ENCODE data around the gene TMEM59L.

The TMEM59L gene

DNA sequence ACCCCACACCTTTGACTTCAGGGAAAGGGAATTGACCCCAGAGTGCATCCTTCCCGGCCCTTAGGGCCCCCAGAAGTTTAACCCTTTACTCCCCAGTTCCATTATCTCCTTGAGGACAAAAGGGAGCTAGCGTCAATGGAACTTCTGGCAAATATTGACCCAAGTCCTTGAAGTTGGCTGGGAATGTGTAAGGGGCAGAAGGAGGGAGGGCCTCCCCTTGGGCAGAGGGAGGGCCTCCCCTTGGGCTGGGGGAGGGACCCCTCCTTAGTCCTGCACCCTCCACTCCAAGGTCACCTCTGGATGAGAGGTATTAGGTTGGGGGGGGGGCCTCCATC lies 3.0 kb upstream of the TMEM59L start:
- DNase-seq: no peak

DNA sequence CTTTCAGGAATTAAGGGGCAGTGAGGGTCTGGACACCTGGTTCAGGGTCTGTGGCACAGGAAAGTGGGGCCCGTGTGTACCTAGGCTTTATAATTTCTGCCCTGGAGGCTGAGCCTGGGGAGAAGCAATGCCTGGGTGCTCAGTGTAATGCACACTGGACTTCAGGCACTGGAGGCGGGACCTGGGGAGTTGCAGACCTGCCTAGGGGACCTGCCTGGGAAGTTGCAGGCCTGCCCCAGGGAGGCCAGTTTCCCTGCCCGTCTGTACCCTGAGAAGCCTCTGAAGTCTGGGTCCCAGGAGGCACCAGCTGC lies 2.5 kb upstream of the TMEM59L start:
- DNase-seq: no peak

DNA sequence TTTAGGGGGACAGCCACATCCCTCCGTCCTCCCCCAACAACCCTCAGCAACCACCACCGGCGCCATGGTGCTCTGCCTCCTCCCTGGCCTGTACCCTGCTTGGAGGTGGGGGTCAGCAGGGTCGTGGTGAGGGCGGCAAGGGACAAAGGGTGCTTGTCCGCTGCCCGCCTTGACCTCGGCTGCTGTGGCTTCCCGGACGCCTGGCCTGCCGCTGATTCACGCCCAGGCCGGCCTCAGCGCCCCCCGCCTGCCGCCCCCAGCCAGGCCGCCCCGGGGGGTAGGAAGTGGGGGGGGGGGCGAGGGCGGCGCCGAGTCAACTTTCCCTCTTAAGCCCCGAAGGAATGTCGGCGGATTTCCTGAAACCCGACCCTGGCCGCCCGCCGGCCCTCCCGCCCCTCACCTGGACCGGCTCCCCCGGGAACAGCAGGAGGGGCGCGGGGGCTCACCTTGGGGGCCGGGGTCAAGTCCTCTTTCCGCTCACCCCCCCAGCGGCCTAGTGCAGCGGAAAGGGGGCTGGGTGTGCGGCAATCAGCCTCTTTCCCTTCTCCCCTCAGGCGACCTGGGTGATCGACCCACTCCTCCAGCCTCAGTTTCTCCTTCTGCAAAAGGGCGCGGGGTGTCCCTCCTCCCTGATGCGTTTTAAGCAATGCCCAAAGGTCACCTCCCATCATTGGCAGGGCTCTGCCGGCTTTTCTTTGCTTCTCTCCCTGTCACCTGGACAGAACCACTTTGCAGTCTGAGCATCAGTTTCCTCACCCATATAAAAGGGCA lies 1.9 kb upstream of the TMEM59L start:
- DNase-seq: no peak

DNA sequence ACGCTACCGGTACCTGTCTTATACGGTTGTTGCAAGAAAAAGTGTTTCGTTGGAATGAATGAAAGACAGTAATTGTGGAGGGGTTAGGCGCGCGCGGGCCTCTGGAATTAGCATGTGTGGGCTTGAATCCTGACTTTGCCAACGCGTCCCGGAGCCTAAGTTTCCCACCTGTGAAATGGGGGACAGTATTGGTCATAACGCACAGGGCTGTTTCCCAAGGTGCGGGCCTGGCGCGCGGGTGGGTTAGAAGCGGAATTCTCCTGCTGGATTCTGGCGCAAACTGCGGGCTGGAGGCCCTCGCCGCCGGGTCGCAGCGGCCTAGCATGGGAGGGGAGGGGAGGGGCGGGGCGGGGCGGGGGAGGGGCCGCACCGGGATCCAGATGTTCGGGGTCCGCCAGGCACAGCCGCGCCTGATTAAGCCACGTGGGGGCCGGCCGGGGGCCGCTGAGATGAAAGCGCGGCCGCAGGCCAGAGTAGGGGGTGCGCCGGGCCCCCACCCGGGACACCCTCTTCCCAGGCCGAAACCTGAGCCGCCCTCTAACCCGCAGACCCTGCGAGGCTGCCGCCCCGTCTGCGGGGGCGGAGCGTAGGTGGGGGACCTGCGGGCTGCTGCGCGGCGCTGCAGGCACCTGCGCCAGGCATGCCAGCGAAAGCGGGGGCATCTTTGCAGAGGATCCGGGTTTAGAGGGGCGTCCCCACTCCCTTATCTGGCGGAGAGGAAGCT lies 1.2 kb upstream of the TMEM59L start:
- DNase-seq: no peak

DNA sequence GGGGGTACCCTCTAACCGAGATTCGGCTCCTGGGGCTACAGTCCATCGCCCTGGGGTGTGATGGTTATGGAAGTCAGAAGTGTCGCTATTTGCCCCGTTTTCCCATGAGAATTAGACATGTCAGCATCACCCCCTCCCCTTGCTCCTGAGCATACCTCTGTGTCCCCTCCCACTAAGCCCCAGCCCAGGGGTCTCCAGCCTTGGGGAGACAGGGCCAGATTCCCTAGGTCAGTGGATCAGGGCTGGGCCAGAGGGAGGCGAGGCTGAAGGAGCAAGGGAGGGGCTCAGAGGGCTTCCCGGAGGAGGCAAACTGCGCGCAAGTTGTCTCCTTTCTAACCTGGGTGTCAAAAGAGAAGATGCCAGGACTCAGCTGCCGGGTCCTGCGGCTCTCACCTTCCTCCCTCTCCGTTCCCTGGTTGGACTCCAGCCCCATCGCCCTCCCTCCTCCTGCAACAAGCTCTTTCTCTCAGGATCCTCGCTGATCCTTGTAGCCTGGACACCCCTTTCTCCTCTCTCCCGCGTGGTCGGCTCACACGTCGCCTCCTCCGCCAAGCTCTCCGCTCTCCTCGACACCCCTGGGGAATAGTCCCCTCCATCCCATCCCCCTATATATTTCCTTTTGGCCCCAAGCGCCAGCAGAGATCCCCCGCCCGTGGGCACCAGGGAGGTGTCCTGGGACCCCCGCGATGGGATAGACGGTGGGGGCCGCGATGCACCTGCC lies 459 bp upstream of the TMEM59L start:
- DNase-seq: no peak

DNA sequence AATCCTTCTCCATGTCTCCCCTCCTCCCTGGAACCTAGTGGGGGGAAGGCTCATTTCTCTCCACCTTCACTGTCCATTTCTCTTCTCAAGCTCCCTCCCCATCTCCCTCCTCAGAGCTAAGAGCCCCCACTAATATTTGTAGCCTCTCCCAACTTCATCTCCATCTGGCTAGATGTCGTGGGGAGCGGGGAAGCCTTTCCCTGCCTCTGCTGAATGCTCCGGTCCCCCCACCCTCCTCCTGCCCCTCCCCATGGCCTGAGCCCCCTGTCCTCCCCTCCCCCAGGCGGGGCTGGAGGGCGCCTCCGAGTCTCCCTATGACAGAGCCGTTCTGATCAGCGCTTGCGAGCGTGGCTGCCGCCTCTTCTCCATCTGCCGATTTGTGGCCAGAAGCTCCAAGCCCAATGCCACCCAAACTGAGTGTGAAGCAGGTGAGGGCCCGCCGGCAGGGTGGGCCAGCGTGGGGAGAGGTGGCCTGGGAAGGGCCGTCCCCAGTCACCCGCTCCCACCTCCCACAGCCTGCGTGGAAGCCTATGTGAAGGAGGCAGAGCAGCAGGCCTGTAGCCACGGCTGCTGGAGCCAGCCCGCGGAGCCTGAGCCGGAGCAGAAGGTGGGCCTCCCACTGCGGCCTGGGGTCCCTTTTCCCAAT lies 1.0 kb downstream of the TMEM59L start:
- DNase-seq: no peak

DNA sequence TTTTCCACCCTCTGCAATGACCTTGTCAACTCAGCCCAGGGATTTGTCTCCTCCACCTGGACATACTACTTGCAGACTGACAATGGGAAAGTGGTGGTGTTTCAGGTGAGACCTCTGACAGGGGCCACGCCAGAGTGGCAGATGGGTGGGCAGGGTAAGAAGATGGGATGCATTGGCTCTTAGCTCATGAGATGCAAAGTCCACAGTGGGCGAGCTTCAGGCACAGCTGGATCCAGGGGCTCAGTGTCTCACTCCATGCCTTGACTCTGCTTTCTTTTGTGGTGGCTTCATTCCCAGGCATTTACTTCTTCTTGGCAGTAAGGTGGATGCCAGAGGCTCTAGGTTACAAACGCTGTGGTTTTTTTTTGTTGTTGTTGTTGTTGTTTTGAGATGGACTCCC lies 3.4 kb downstream of the TMEM59L start:
- DNase-seq: no peak

DNA sequence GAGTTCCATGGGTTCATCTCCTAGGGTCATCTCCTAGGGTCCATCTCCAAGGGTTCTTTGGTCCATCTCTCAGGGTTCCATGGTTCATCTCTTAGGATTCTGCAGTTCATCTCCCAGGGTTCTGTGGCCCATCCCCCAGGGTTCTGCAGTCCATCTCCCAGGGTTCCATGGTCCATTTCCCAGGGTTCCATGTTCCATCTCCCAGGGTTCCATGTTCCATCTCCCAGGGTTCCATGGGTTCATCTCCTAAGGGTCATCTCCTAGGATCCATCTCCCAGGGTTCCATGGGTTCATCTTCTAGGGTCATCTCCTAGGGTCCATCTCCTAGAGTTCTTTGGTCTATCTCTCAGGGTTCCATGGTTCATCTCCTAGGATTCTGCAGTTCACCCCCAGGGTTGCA lies 4.9 kb downstream of the TMEM59L start:
- no peak for DNase-seq

DNA sequence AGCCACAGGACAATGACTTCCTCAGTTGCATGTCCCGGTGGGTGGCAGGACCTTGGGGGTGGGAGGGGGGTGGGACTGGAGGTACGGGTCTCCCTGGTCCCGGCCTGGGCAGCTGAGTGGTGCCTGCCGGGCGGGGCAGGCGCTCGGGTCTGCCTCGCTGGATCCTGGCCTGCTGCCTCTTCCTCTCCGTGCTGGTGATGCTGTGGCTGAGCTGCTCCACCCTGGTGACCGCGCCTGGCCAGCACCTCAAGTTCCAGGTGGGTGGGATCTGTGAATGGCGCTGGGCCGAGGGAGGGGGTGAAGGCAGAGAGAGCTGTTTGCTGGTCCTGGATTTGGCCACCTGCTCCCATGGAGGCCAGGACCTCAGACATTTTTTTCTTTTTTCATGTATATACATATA lies 5.6 kb downstream of the TMEM59L start:
- no peak for DNase-seq

DNA sequence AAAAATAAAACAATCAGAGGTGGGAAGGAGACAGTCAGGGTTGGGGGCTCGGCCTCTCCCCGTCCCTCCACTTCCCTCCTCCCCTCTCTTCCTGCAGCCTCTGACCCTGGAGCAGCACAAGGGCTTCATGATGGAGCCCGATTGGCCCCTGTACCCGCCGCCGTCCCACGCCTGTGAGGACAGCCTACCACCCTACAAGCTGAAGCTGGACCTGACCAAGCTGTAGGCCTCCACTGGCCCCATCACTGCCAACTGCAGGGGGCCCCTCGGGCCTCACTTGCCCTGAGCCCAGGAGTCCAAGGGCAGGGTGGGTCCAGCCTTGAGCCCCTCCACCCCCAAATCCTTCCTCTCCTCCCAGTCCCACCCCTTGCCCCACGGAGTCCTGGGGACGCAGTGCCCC lies 7.6 kb downstream of the TMEM59L start:
- DNase-seq: no peak

DNA sequence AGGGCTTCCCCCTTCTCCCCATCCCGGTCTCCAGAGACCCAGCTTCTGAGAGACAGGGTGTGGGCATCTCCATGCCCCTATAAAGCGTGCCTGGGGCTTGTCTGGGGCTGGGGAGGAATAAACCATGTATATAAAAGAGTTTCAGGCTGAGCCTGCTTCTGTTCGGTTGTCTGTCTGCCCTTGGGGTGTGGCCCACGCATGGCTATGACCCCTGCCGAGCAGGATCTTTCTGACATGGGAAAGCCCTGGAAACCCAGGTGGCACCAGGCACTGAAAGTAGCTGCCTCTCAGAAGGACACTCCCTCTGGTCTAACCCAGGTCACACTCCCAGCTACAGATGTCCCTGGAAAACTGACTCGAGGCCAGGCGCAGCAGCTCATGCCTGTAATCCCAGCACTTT lies 8.2 kb downstream of the TMEM59L start:
- no peak for DNase-seq

DNA sequence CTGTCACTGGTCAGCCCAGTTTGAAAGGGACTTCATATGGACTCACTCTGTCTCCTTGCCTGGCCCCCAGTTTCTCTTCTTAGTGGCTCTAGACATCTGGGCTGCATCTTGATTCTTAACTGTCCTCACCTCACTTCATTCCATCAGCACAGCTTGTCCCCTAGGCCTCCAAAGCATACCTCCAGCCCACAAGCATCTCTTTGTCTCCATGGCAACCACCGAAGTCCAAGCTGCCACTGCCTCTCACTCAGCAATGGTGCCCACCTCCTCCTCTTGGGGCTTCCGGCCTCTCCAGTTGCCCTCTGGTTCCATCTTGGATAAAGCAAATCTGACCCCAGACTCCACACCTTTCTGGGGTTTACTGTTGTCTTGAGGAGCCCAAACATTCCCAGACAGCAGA lies 14.2 kb downstream of the TMEM59L start:
- DNase-seq: no peak

DNA sequence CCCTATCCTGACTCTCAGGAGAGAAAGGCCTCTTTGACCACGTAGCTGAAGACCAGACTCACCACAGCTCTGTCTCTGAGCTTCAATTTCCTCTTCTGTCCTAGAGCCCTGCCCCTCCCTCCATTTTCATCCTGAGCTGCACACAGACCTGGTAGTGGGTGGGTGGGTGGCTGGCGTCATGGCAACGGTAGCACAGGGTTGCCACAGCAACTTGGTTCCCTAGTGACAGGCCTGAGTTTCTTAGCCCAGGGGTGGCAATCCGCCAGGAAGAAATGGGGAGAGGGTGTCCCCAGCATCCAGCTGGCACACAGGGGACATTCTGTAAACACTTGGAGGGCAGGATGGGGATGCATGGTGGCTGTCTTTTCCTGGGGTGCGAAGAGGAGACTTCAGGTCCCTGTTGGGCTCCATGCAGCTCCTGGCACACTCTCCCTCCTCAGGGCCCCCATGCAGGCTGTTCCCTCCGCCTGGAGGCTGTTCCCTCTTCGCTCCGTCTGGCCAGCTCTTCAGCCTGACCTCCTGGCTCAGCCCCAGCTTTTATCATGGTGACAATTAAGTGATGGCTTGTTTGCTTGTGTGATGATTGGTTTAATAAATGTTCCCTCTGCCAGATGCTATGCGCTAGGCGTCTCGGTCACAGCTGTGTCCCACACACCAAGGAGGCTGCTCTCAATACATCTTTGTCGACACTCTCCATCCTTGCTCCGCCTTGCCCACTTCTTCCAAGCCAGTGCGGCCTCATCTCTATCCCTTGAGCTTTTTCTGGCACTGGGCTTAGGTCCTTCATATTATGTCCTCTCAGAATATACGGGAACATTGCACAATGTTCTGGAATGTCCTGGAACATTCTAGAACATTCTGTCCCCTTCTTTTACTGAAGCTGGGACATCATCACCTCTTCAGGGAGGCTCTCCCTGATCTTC lies 16.8 kb downstream of the TMEM59L start:
- no peak for DNase-seq

DNA sequence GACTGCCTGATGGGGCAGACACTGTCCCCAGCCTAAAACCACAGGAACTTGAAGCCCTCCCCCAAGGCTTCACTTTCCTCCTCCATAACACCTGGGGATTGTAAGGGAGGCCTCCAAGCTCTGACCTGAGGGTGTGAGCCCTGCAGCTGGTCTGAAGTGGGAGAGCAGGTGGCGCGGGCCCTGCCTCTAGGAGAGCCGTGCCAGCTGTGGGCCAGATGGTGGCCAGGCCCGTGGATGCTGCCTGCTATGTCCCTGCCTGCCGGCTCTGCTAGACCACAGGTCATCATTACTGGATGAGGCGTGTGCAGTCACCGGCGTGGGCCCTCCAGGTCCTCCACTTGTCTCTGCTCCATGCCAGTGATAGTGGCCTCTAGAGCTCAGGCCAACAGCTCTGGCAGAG lies 20.7 kb downstream of the TMEM59L start:
- DNase-seq: no peak

DNA sequence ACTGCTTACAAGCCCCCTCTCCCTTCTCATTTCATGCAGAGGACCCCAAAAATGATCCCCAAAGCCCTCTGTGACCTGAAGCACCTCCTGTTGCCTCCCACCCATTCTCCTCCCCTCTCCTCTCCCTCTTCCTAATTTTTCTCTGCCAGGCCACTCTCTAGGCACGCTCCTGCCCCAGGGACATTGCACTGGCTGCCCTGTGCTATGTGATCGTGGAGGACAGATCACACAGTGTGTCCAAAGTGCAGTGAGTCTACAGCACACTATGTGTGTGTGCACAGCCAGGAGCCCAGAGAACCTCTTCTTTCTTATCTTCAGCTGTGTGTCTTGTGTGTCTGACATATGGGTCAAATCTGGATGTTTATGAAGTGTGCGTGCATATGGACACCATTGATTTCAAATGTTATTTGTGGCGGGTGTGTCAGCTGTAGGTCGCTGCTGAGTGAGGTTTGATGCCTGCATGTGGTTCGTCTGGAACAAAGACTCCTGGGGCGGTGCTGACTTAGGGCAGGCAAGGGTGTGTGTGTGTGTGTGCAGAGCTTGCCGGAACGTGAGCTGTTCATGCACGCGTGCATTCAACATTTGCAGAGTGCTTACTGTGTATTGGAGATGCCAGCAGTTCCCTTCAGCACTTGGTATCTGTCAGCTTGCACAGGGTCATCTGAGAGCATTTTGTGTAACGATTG lies 22.1 kb downstream of the TMEM59L start:
- no peak for DNase-seq

DNA sequence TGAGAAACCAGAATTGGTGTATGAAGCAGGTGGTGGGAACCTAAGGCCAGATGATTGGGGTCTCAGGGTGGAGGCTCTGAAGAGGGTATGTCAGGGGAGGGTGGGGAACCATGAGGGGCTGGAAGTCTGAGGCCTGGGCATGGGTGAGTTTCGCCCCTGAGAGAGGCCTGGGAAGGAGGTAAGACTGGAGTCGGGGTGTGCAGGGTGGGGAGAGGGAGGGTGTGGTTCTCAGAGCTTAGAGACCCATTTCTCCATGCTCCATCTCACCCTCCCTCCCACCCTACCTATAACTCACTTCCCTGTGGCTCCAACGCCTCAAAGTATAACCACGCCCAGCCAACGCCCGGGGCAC lies 23.1 kb downstream of the TMEM59L start:
- no peak for DNase-seq

DNA sequence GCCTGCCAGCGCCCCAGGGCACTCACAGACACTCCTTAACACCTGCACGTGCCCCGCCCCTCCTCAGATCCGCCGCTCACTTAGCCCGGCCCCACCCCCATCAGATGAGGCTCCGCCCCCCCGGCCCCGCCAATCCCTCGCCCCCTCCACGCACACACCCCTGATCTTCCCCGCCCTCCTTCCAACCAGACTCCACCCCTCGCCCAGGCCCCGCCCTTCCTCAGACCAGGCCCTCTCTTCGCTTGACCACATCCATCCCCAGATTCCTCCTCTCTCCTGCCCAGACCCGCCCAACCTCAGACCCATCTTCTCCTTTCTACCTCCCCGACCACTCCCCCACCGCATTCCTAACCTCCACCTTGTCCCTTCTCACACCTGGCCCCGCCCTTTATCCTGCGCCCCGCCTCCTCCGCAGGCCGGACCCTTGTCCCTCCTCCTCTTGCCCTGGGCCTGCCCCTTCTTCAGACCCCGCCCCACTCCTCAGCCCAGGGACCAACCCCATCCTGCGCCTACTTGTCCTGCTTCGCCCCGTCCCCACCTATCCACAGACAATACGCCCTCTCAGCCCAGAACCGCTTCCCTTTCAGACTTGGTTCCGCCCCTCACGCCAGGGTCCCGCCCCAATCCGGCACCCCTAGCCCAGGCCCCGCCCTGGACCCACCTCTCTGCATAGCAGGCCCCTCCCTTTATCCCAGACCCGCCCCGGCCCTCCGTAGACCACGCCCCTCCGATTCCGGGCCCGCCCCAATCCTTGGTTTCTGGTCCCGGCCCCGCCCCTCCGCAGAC lies 23.7 kb downstream of the TMEM59L start:
- peak; percentile 98 for DNase-seq

DNA sequence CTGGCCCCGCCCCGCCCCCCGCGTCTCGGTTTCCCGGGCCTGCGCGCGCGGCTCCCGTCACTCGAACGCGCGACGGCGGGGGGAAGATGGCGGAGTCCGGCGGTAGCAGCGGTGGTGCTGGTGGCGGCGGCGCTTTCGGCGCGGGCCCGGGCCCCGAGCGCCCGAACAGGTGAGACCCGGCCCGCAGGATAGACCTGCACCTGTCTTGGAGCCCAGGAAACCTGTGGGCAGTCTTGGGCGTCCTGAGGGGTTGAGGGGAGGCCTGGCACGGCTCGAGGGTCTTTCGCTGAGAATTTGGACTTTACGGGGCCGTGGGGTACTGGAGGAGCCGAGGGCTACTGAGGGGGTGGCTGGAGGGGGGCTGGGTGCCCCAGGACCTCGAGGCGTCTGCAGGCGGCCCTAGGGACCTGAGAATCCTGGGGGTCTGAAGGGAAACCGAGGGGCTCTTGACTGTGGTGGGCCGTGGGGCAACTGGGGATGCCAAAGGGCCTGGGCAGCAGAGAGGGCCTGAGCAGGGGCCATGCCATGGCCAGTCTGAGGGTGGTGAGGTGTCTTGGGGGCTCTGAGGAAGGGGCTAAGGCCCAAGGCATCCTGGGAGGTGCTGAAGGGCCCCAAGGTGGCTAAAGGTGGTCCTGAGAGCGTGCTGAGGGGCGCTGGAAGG lies 24.4 kb downstream of the TMEM59L start, which contains the start of gene KLHL26:
Gene KLHL26 (plus strand): TSS at position 60 of the 661 bp plus-strand sequence. CDS start 27 bp downstream, at position 87.
- DNase-seq: no peak

DNA sequence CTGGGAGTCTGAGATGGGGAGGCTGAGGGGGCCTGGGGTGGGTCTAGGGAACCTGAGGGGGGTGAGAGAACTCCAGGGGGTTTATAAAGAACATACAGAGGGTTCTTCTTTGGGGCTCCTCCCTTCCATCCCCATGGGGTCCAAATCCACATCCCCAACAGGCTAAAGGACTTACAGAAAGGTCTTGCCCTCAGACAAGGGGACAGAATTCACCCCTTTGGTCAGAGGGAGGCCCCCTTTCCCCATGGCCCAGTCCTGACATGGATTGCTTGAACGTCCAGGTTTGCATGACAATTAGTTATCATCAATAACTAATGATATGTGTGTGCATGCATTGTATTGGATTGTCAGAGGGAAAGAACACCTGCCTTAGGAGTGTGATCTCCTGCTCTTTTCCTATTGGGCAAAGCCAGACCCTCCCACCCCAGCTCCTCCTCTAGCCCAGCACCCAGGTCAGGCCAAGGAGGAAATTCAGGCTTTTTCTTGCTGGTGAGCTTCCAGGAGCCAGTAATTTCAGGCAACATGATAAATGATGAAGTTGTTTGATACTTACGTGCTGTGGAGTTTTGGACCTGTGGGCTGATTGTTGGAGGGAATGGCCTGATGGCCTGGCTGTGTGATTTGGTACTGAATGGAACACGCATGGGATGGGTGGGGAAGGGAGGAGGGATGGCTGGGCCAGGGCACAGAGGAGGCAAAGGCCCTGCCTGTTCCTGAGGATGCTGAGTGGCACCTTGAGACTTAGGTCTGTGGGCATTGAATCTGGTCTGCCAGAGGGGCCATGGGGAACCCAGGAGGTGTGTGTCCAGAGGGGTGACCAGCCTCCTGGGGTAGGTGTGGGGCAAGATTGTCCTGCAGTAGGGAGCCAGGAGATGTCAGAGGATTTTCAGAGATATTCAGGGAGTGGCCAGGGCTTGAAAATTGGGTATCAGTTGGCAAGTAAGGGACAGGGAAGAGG lies 25.3 kb downstream of the TMEM59L start:
- DNase-seq: no peak
